ENCODE results near the gene BRD9.
"Not testable (repeated sequence)": the region's sequence is repeated elsewhere in the genome, so short reads cannot be mapped to it uniquely, and the experiment has no call there.

Gene BRD9

DNA sequence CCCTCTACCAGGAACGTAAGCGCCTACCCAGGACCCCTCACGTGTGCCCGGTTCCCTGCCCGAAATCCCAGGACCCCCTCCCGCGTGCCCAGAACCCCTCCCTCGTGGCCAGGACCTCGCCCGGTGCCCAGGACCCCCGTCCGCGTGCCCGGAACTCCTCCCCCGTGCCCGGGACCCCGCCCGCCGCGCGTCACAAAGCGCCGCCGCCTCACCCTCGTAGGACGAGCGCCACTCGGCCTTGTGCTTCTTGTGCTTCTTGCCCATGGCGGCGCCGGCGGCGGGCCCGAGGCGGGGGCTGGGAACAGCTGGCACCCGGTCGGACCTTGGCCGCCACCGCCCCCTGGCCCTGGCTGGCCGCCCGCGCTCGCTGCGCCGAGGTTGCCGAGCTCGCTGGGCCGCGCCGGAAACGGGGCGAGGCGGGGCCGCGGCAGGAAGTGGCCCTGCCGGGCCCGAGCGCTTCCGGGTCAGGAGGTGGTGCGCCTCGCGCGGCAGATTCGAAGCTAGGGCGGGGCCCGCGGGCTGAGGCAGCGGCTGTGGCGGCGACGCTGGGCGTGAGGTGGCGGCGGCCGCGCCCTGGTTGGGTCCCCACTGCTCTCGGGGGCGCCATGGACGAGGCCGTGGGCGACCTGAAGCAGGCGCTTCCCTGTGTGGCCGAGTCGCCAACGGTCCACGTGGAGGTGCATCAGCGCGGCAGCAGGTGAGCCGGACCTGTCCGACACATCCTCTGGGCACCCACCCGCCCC is at the start of gene BRD9, which contains the start of gene TRIP13:
BRD9 (minus strand) TSS at position 408 of the 743 bp plus-strand sequence; CDS start at position 264, 144 bp downstream.
TRIP13 (plus strand) TSS at position 491 of the 743 bp plus-strand sequence; CDS start at position 606, 115 bp downstream.
- peak; percentile 100 for DNase-seq (ENCODE audit: low spot score)
- TF ChIP-seq, protein P1, sequence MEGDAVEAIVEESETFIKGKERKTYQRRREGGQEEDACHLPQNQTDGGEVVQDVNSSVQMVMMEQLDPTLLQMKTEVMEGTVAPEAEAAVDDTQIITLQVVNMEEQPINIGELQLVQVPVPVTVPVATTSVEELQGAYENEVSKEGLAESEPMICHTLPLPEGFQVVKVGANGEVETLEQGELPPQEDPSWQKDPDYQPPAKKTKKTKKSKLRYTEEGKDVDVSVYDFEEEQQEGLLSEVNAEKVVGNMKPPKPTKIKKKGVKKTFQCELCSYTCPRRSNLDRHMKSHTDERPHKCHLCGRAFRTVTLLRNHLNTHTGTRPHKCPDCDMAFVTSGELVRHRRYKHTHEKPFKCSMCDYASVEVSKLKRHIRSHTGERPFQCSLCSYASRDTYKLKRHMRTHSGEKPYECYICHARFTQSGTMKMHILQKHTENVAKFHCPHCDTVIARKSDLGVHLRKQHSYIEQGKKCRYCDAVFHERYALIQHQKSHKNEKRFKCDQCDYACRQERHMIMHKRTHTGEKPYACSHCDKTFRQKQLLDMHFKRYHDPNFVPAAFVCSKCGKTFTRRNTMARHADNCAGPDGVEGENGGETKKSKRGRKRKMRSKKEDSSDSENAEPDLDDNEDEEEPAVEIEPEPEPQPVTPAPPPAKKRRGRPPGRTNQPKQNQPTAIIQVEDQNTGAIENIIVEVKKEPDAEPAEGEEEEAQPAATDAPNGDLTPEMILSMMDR (IDR thresholded peaks at IDR 0.05; ENCODE audit: extremely low read depth, missing control alignments): no peak

DNA sequence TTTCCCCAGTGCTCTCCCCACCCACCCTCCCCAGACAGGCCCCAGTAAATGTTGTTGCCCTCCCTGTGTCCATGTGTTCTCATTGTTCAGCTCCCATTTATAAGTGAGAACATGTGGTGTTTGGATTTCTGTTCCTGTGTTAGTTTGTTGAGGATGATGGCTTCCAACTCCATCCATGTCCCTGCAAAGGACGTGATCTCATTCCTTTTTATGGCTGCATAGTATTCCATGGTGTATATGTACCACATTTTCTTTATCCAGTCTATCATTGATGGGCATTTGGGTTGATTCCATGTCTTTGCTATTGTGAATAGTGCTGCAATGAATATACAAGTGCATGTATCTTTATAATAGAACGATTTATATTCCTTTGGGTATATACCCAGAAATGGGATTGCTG is 48.1 kb upstream of the BRD9 start:
- not testable (repeated sequence) for DNase-seq (ENCODE audit: low spot score)

DNA sequence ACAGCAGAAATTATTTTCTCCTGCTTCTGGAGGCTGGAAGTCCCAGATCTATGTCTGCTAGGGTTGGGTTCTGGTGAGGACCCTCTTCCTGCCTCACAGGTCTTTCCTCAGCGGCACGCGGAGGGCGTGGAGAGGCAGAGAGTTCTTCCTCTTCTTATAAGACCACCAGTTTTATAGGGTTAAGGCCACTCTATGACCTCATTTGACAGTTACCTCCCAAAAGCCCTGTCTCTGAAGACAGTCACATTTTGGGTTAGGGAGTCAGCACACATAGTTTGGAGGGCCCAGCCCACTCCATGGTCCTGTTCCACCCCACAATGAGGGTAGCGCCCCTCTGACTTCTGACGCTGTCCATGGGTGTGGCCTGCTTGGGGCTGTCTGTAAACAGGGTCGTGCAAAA is 46.8 kb upstream of the BRD9 start:
- no peak for DNase-seq (ENCODE audit: low spot score)
- TF ChIP-seq, protein P1 (IDR thresholded peaks at IDR 0.05; ENCODE audit: extremely low read depth, missing control alignments): no peak

DNA sequence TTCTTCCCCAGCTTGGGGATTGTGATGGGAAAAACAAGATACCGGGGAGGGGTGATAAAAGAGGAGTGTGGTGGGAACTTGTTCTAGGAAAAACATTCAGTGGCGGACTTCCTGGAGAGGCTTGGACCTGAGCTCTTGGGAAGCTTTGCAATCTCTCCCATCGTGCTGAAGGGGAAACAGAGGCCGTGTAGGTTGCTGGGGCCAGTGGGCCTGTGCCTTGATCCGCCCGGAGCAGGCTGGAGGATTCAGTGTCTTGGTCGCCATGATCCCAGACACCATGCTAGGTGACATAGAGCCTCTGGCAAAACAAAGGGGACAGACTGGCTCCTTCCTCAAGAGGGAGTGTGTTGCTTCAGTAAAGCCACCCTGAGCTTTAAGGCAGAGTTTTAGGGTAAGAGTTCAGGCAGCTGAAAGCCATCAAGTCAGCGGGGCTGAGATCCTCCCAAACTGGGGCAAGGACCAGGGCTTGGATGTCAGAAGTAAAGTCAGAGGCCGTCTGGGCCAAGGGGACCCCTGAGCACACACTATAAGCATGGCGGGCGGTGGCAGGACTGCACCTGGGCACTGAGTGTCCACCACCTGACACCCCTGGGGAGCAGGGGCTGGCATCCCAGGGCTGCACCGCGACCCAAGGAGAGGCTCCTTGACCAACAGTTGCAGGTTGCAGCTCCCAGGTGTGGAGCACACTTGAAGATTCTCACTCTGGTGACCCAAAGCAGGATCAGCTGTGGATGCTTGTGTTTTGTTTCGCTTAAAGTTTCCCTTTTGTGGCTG is 44.7 kb upstream of the BRD9 start:
- no peak for DNase-seq (ENCODE audit: low spot score)
- TF ChIP-seq, protein P1 (IDR thresholded peaks at IDR 0.05; ENCODE audit: extremely low read depth, missing control alignments): no peak

GRCh38 chr5:936149-937144 is 43.8 kb upstream of the BRD9 start:
- DNase-seq (ENCODE audit: low spot score): no peak
- TF ChIP-seq, protein P1 (IDR thresholded peaks at IDR 0.05; ENCODE audit: extremely low read depth, missing control alignments): no peak

DNA sequence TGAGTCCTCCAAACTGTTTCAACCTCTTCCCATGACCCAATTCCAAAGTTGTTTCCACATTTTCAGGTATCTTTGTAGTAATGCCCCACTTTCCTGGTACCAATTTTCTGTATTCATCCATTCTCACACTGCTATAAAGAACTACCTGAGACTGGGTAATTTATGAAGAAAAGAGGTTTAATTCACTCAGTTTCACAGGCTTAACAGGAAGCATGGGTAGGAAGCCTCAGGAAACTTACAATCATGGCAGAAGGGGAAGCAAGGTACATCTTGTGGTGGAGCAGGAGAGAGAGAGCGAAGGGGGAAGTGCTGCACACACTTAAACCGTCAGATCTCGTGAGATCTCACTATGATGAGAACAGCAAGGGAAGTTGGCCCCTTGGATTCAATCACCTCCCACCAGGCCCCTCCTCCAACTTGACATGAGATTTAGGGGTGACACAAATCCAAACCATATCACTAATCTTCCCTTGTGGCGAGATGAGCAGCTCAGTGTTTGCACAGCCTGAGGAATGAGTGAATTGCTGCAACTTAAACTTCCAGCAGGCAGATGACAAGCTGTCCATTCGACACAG is 43.0 kb upstream of the BRD9 start:
- DNase-seq (ENCODE audit: low spot score): no peak
- TF ChIP-seq, protein P1 (IDR thresholded peaks at IDR 0.05; ENCODE audit: extremely low read depth, missing control alignments): no peak

GRCh38 chr5:934381-934967 is 41.9 kb upstream of the BRD9 start:
- not testable (repeated sequence) for DNase-seq (ENCODE audit: low spot score)

DNA sequence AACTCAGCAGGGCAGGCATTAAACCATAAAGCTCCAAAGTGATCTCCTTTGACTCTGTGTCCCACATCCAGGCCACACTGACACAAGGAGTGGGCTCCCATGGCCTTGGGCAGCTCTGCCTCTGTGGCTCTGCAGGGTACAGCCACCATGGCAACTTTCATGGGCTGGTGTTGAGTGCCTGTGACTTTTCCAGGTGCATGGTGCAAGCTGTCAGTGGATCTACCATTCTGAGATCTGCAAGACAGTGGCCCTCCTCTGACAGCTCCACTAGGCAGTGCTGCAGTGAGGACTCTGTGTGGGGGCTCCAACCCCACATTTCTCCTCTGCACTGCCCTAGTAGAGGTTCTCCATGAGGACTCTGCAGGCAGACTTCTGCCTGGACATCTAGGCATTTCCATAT is 41.4 kb upstream of the BRD9 start:
- DNase-seq (ENCODE audit: low spot score): not testable (repeated sequence)

Data from GM20000 (cell line).